Left lobe of liver (tissue), 2 donors: ENCODE results near the gene POU4F1. TPM values are rescaled to one million over a fixed set of nuclear protein-coding genes. Genes with fewer than 3 reads are reported as not detected.
A peak's percentile ranks its signal among the peaks of the same experiment; 100 is the strongest.
"Not testable (repeated sequence)": the region's sequence is repeated elsewhere in the genome, so short reads cannot be mapped to it uniquely, and the experiment has no call there.

ENCODE experiments used
- ATAC-seq: fragments of 200-7000 bp; cut with Tn5 transposase; one replicate; pipeline ENCODE4 v1.9.1; 2020; ENCODE audit warnings: mild to moderate bottlenecking, moderate library complexity
- DNase-seq: peaks from one replicate; pipeline ENCODE4 v3.0.0-alpha.2; 2020; ENCODE audit warnings: low spot score
- total RNA-seq: library from RNA; stranded (reverse); gene quantifications from one replicate; pipeline ENCODE4 v1.2.1, GENCODE V29; 2021
- donor health status: DM: no; HTN: no; CAD: no; lungs with moderate emphysema.
- donor health status: DM: no; HTN: yes; CAD: no.

Gene POU4F1
- total RNA-seq, result not detected

- ATAC-seq, result no peak
- no peak for DNase-seq
These were observed at the start of gene POU4F1 for GRCh38 chr13:78603240-78603957. Gene POU4F1, minus strand, starts transcription at chr13:78603552. Its CDS starts 226 bp downstream, at chr13:78603326.

GRCh38 chr13:78652651-78653050, 49.3 kb upstream of the POU4F1 start:
- ATAC-seq (no peak), DNase-seq (no peak)

GRCh38 chr13:78650717-78651083, 47.3 kb upstream of the POU4F1 start:
- DNase-seq (no peak), ATAC-seq (no peak)

GRCh38 chr13:78649997-78650716, 46.8 kb upstream of the POU4F1 start:
- no peak for ATAC-seq

GRCh38 chr13:78647109-78647678, 43.8 kb upstream of the POU4F1 start:
- DNase-seq, ATAC-seq: not testable (repeated sequence)

More at GRCh38 chr13:78649997-78650716, 46.8 kb upstream of the POU4F1 start:
- no peak for DNase-seq

GRCh38 chr13:78638216-78638615, 34.9 kb upstream of the POU4F1 start:
- DNase-seq (no peak), ATAC-seq (no peak)

GRCh38 chr13:78636495-78636894, 33.1 kb upstream of the POU4F1 start:
- no peak for DNase-seq
- no peak for ATAC-seq

- no peak for DNase-seq
- no peak for ATAC-seq
These were observed 29.6 kb upstream of the POU4F1 start for GRCh38 chr13:78632996-78633395.

GRCh38 chr13:78631077-78631476, 27.7 kb upstream of the POU4F1 start:
- no peak for DNase-seq
- no peak for ATAC-seq

GRCh38 chr13:78630511-78630910, 27.2 kb upstream of the POU4F1 start:
- ATAC-seq, result no peak
- no peak for DNase-seq

GRCh38 chr13:78625384-78625783, 22.0 kb upstream of the POU4F1 start:
- DNase-seq, result no peak
- ATAC-seq, result no peak

- DNase-seq, result no peak
- no peak for ATAC-seq
These were observed 19.8 kb upstream of the POU4F1 start for GRCh38 chr13:78623132-78623531.

GRCh38 chr13:78620936-78621470, 17.7 kb upstream of the POU4F1 start:
- ATAC-seq (no peak), DNase-seq (no peak)

GRCh38 chr13:78618411-78618810, 15.1 kb upstream of the POU4F1 start:
- ATAC-seq, result no peak
- no peak for DNase-seq

GRCh38 chr13:78611040-78611439, 7.7 kb upstream of the POU4F1 start:
- DNase-seq (no peak), ATAC-seq (no peak)

GRCh38 chr13:78610381-78610883, 7.1 kb upstream of the POU4F1 start:
- no peak for DNase-seq

GRCh38 chr13:78609464-78610205, 6.3 kb upstream of the POU4F1 start:
- ATAC-seq, result peak; percentile 75

More at GRCh38 chr13:78610381-78610883, 7.1 kb upstream of the POU4F1 start:
- ATAC-seq, result no peak

GRCh38 chr13:78608688-78609463, 5.5 kb upstream of the POU4F1 start:
- ATAC-seq, result peak; percentile 38
- DNase-seq, result no peak

More at GRCh38 chr13:78609464-78610205, 6.3 kb upstream of the POU4F1 start:
- DNase-seq, result no peak

- no peak for ATAC-seq
- DNase-seq, result no peak
These were observed 4.9 kb upstream of the POU4F1 start for GRCh38 chr13:78608252-78608687.
